Superior temporal gyrus (tissue), 1 donor: ENCODE results near the gene RNASEH2B.

ENCODE experiments used
- DNase-seq: peaks from one replicate; pipeline ENCODE4 v3.0.0-alpha.2; 2016; ENCODE audit errors: extremely low spot score

Gene RNASEH2B

DNA sequence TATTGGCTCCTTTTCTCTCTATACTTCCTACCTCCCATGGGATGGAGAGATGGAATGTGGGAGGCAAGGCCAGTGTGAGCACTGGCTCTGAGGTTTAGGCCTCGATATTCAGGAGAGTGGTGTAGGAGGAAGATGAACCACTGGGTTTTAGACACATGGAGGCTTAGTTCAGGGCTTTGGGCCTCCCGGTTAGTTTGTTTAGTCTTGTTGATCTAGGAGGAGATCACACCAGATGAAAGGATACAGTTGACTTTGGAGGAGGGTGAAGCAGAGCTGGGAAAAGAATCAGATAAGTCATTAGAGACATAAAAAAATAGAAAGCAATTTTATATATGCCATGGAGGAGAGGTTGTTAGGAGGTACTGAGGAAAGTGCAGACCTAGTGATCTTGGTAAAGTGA lies 30.9 kb downstream of the RNASEH2B start:
- no peak for DNase-seq

DNA sequence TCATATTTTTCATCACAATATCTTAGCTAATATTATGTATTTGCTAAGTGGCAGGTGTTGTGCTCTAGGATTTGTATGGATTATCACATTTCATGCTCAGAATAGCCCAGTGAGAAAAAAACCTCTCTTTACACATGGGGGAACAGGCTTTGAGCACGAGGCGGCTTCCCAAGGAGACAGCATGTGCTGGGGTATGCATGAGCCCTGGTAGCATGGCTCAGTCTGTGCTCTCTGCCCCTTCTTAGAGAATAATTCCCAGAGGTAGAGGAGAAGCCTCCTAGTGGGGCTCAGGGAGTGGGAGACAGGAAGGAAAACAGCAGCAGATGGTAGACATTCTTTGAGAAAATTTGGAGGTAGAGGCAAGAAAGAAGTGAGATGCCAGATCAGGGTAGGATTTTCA lies 31.6 kb downstream of the RNASEH2B start:
- no peak for DNase-seq

DNA sequence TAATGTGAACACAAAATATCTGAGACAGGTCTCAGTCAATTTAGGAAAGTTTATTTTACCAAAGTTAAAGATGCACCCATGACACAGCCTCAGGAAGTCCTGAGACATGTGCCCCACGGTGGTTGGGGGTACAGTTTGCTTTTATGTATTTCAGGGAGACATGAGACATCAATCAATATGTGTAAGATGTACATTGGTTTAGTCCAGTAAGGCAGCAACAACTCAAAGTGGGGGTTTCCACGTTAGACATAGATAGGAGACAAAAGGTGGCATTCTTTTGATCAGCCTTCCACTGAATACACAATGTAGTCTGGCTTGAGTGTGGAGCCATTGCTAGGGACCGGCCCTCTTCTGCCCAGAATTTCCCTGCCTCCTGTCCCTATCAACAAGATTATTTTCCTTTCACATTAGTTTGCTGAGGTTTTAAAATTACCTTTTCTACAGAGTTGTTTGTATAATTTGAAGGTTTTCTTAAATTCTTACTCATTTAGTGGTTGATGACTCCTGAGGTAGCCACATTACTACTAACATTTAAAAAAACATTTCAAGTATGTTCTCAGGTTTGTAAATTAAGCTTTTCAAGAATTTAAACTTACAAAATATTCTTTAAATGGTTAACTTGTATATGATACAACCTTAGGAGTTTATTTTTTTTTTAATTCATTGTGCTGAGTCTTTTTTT lies 33.2 kb downstream of the RNASEH2B start:
- DNase-seq = no peak

DNA sequence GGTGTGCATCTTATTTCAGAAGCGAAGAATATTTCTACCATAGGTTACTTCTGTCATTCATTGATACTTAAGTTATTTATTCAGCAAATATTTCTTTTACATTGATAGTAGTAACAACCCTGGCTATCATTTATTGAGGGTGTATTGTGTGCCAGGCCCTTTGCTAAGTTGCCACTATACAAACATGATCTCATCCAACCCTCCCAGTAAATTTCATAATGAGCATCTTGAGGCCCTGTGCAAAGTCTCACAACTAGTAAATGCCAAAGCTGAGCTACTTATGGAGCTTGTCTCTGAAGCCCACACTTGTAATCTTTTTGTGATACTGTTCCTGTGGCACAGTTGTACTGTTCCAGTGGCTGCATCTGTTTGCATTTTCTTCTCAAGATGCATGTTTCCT lies 36.1 kb downstream of the RNASEH2B start:
- DNase-seq = no peak

DNA sequence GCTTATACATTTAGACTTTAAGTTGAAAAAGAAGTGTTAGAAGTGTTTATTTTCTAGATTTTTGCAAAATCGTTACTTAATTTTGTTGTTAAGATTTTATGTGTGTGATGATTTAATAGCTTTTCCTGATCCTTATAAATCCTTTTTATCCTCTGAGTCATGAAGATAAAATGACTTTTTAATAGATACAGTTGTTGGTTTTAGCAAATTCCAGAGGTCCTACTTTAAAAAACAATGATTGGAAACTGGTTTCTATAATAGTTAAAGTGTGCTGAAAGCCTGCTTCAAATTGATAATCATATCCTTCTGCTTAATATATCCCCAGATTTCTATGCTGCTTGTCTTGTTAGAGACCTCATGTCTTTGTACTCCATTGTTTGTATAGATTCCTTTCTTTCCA lies 39.0 kb downstream of the RNASEH2B start:
- no peak for DNase-seq

DNA sequence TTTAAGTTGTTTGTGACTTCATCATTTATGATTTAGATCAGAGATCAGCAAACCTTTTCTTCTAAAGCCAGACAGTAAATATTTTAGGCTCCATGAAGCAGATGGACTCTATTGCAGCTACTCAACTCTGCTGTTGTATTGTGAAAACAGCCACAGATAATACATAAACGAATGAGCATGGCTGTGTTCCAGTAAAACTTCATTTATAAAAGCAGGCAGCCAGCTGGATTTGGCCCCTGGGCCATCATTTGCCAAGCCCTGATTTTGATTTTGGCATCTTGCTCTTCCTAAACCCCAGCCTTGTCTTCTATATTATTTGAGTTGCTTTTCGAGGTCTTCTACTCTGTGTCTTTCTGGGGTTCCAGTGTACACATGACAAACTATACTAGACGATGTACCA lies 41.3 kb downstream of the RNASEH2B start:
- no peak for DNase-seq

DNA sequence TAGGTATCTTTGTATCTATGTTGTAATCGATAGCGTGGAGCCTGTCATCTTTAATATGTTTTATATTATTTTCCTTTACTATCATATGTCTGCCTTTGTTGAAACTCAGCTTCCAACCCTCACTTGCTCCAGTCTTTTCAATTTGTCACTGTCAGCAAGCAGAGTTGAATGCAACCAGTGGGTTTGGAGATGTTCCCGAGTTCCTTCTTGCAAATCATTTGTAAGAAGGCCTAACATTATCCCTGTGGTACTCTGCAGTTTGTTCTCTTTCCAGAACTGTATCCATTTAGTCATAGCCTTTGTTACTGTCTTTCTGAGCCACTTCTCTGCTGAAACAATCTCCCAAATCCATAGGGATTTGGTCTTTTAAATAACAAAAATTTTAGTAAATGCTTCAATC lies 41.8 kb downstream of the RNASEH2B start:
- no peak for DNase-seq

DNA sequence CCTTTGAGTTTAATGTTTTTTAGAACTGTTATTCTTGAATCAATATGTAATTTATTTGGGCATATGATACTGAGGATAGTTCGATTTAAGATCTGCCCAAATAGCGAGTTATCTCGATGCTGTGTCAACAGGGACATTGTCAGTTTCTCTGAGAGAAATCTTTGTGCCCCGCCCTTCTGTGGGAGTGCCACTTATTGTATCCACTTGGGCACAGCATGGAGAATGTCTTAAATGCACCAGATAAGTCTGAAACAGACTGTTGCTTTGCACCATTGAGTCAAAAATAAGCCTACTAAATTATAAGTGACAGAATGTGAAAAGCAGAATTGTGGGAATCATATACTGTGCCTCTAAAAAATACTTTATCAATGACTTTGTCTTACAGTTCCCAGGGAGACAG lies 45.6 kb downstream of the RNASEH2B start:
- DNase-seq = peak; percentile 17

DNA sequence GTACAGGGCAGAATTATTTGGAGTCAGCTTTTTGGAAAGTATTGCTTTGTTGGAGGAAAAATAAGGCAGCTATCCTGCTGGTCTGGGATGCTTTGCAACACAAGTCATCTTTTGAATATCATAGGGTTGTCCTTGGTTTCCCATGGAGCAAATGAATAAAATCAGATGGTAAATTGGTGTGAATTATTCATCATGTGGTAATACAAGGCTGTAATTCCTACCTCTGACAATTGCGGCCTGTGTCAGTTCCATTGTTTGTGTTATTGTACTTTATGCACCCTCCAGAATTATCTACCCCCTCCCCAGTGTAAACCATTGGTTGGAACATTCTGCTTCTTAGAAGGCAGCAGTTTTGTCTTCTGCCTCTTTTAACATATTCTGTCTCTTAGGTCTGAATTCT lies 46.2 kb downstream of the RNASEH2B start:
- DNase-seq = peak; percentile 19

DNA sequence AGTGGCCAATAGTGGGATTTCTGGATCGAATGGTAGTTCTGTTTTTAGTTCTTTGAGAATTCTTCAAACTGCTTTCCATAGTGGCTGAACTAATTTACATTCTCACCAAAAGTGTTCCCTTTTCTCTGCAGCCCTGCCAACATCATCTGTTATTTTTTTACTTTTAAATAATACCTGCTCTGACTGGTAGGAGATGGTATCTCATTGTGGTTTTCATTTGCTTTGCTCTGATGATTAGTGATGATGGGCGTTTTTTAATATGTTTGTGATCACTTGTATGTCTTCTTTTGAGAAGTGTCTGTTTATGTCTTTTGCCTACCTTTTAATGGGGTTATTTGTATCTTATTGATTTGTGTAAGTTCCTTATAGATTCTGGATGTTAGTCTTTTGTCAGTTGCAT lies 48.0 kb downstream of the RNASEH2B start:
- no peak for DNase-seq

DNA sequence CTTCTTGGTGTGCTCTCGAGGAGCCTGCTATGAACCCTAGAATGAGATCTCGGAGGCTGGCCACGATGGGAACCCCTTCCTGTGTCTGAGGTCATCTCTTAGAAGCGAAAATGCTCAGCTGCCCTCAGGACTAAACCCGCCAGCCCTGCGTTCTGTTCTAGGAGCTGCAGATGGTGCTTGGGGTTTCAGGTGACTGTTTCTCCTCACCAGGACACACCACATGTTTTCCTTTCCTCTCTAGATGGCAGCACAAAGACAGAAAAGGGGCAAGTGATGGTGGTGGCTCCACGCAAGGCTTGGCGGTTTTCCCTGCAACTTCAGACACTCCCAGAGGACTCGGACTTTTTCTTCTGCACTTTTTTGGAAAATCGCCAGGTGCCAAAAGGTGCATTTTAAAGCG lies 60.1 kb downstream of the RNASEH2B start:
- peak; percentile 27 for DNase-seq

DNA sequence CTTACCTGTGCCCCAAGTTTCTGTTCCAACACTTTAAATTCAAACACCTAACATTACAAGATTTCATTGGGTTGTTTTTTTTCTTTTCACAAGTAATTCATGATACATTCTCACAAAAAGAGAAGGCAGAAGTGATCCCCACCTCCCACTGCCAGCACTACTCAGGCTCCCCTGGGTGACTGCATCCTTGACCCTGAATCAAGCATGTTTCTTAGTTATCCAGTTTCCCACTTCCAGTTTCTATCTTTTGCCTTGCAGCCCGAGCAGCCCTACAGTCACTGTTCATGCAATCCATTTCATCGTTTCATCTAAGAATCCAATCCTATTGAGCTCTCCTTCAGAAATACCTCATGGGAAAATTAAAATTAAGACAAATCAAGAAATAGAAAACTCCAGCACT lies 61.4 kb downstream of the RNASEH2B start:
- no peak for DNase-seq

DNA sequence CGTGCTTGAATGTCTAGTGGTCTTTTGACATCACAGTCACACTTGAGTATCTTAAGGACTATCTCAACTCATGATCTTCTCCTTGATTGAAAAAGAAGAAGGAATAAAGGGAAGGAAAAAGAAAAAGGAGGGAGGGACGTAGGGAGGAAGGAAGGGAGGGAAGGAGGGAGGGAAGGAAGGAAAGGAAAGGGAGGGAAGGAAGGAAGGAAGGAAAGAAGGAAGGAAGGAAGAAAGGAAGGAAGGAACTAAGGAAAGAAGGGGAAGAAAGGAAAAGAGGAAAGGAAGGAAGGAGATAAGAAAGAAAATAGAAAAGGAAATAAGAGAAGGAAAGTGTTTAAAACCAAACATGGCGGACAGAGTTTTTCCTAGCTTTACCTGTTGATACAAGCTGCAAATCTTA lies 64.7 kb downstream of the RNASEH2B start:
- no peak for DNase-seq

DNA sequence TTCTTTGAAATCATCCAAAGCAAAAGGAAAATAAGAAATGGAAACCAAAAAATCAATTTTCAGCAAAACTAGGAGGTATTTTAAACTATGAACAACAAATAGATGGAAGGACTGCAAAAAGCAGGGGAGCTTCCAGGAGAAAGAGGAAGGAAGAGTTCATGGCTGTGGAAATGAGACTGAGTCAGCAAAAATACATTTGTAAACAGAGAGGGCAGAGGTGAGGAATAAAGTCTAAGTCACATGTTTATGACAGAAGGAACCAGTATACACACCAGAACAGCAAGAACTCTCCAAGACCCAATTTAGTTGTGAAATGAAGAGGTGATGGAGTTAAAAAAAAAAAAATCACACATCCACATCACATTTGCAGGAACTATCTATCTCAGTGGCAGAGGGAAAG lies 69.6 kb downstream of the RNASEH2B start:
- DNase-seq = no peak

DNA sequence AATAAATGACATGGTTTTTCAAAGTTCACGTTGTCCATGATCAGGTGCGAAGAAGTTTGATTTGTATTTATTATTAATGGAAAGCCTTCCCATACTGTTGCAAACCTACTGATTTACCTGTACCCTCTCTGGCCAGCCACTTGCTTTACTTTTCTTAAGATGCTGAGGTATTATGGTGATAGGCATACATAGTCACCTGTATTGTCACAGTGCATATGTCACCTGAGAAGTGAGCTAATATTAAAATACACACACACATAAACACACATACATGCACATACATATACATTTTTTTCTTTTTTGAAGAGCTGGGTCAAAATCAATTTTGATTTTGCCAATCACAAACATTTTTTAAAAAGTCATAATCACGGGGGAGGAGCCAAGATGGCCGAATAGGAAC lies 72.1 kb downstream of the RNASEH2B start:
- no peak for DNase-seq

DNA sequence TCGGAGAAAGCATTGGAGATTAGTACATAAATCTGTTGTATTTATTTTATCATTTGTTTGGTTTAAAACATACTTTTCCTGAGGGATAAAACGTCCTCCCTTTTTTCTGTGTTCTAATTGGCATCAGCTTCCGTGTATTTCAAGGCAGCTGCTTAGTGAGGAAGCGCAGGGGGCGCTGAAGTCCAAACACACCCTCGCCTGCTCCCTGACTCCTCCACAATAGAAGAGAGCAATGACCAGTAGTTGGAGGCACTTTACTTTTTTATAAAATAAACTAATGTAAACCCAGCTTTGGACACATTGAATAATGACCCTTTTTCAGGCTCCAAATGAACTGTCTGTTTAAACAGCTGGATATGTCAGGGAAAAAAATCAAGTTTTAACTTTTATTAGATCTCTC lies 79.9 kb downstream of the RNASEH2B start:
- DNase-seq = no peak

DNA sequence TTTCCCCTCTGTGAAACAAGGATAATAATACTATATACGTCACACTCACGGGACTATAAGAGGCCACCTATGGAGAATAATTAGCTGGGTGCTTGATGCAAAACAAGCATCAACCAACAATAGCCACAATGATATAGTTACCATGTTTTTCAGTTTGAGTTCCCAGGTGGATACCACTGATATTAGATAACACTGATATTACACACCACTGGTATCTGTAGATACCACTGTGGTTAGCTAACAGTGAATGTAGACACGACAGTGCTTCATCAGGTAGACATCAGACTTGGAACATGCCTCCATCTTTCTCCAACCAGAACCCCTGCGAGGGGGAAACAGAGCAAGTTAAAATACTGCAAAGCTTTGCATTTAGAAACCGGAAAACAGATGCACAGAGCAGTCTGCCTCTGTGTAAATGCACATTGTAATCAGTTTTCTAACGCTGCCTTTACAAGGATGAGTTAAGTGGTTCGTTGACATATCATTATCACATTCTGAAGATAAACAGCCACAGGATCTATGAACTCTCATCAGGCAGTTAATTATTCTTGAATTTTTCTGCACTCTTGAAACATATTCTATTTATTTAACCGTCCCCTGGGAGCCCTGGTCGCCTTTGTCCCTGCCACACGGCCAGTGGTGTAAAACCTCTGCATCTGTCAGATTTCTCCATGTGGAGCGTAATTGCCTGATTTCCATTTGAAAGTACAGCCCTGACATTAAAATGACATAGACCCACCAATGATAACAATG lies 80.7 kb downstream of the RNASEH2B start:
- peak; percentile 28 for DNase-seq

DNA sequence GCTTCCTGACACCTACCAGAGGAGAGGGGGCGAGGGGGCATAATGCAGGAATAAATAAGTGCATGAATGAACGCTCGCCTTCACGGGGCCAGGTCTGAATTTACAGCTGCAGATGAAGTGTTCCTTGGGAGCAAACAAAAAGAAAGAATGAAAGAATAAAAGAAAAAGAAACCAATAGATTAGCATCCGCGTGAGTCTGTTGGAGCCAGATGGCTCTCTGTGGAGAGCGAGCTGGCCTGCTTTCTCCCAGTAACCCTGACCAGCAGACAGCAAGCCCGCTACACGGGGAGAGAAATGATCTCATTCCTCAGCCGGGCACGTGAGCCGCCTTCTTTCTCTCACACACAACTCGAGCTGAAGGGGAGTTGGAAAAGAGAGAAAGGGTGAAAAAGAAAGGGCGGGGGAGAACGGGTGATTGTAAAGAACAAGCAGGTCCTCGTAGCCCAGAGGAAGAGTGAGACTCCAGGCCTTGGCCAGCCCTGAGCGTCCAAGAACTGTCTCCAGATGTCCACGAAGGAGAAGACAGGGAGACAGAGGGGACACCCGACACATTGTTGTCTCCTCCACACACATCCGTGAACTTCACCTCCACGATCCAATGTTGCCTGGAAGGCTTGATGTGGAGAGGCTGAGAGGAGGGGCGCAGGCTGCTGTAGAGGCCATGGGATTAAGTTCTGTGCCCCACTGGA lies 81.4 kb downstream of the RNASEH2B start:
- peak; percentile 64 for DNase-seq

DNA sequence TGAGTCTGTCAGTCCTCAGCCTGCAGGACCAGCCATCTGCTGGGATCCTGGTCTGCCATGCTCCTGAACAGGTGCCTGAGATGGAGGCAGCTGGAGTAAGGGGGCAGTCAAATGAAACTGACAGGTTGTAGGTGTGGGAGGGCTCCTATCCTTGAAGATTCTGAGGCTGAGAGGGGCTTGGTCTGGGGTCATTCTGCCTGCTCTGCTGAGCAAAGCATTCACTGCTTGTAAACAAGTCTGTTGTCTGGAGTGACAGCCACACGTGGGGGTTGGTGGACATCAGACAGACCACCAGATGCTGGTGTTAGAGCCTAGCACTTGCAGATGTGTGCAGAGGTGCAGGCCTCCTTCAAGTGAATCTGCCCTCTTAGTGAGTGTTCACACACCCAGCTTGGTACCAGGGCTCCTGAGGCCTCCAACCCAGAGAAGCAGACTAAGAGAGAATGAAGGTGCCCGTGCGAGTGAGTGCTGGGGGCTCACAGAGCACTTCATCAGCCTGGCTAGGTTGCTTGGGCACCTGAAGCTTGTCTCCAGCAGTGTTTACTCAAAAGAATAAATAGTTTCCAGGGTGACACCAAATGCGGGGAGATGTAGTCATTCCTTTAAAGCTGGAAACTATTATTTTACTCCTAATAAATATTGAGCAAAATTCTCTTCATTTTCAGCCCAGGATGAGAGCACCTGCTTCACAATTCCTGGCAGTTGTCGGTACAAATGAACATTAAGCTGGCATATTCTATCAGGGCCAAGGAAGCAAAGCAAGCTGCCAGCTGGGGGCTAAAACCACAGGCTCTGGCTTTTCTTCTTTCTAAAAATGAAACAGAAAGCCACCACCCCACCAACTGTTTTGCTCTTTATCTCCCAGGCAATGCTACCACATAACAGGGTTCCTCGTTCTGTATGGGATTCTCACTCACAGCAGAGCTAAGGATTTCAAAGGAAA lies 82.3 kb downstream of the RNASEH2B start:
- DNase-seq = peak; percentile 7

DNA sequence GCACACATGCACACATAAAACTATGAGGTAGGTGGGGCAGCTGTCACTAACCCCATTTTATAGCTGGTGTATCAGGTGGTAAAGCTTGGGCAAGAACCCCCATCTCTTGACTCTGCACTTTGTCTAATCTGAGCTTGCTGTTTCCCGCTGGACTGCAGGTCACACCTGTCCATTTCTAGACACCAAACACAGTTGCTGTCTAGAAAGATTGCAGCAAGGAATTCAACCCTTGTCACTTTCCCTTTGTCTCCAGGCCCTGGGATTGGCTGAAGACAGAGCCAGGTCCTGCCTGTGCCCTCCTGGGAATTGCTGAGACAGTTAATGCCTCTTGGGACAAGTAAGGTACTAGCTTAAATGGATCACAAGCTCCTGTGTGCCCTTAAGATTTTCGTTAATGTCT lies 83.8 kb downstream of the RNASEH2B start:
- DNase-seq = peak; percentile 7

DNA sequence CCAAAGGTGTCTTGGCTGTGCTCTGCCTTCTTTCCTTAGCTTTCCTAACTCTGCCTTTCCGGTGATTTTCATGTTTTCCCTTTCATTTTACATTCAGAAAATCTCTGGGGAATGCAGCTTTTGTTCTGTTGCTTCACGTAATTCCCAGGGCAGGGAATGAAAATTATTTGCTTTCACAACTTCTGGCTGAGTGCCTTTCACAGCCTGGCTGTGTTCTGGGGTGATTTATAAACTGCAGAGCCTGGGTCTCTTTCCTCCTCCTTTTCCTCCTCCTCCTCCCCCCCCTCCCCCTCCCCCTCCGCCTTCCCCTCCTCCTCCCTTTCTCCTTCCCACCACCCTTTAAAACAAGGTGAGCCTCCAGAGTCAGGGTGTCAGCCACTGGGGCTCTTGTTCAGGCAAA lies 84.3 kb downstream of the RNASEH2B start:
- peak; percentile 6 for DNase-seq

DNA sequence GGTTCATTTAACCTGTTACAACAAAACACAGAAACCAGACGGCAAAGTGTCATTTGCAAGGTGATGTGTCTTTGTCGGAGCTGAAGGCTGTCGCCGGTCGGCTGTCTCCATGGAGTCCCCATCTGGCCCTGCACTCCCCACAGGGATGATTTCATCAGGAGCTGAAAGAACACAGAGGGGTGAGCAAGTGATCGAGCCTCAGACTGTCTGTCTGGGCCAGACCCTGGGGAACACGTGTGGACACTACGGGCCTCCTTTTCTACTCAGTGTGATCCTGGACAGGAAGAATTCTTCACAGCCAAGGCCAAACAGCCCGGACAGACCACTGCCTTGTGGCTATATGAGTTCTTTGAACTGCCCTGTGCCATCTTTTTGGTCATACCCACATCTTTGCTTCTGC lies 85.1 kb downstream of the RNASEH2B start:
- DNase-seq = no peak
